ENCODE data around the gene TRAF2.
"Not testable (repeated sequence)": the region's sequence is repeated elsewhere in the genome, so short reads cannot be mapped to it uniquely, and the experiment has no call there.

DNA sequence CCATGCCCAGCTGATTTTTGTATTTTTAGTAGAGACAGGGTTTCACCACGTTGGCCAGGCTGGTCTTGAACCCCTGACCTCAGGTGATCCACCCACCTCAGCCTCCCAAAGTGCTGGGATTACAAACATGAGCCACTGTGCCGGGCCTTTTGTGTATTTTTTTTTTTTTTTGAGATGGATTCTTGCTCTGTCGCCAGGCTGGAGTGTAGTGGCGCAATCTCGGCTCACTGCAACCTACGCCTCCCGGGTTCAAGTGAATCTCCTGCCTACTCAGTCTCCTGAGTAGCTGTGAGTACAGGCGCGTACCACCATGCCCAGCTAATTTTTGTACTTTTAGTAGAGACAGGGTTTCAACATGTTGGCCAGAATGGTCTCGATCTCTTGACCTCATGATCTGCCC is 2.6 kb upstream of the TRAF2 start:
- TF ChIP-seq POLR2AphosphoS5 (IDR thresholded peaks at IDR 0.05; ENCODE audit: insufficient read depth, low read depth, low read length); POLR2A (IDR thresholded peaks at IDR 0.05; ENCODE audit: low read depth, low read length): not testable (repeated sequence)
- TF ChIP-seq, protein P1, sequence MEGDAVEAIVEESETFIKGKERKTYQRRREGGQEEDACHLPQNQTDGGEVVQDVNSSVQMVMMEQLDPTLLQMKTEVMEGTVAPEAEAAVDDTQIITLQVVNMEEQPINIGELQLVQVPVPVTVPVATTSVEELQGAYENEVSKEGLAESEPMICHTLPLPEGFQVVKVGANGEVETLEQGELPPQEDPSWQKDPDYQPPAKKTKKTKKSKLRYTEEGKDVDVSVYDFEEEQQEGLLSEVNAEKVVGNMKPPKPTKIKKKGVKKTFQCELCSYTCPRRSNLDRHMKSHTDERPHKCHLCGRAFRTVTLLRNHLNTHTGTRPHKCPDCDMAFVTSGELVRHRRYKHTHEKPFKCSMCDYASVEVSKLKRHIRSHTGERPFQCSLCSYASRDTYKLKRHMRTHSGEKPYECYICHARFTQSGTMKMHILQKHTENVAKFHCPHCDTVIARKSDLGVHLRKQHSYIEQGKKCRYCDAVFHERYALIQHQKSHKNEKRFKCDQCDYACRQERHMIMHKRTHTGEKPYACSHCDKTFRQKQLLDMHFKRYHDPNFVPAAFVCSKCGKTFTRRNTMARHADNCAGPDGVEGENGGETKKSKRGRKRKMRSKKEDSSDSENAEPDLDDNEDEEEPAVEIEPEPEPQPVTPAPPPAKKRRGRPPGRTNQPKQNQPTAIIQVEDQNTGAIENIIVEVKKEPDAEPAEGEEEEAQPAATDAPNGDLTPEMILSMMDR (IDR thresholded peaks at IDR 0.05; ENCODE audit: extremely low read depth in 1 of 2, insufficient read depth in 1 of 2, low read depth in 1 of 2, low read length in 2 of 2), result not testable (repeated sequence)
